Activated T-cell treated with anti-CD3 and anti-CD28 coated beads, Interleukin-2, amount 50 U/mL, for 72 hours (primary cell): ENCODE results near the gene CAMTA1. TPM values are rescaled to one million over a fixed set of nuclear protein-coding genes. Genes with fewer than 3 reads are reported as not detected.

Source experiments
- ATAC-seq, 2 donors: fragments of 150-1000 bp; cut with Tn5 transposase; replicated peaks in 1 of 2; 2 replicates each; pipeline ENCODE4 v1.10.0; 2021; ENCODE audit warnings: moderate library complexity in 2 of 2, mild to moderate bottlenecking in 1 of 2
- DNase-seq, 2 donors: peaks; one replicate each; pipeline ENCODE4 v3.0.0; 2021 to 2022; ENCODE audit warnings: mixed read lengths in 1 of 2
- H3K27ac Mint-ChIP-seq: one replicate; pipeline ENCODE4 v1.8.0; 2022; ENCODE audit warnings: mild to moderate bottlenecking, moderate library complexity, mixed read lengths
- H3K27me3 Mint-ChIP-seq: one replicate; pipeline ENCODE4 v1.8.0; 2022; ENCODE audit warnings: low read depth, mixed read lengths
- H3K36me3 Mint-ChIP-seq, 2 donors: one replicate each; pipeline ENCODE4 v1.8.0; 2022; ENCODE audit warnings: mixed read lengths in 2 of 2, mild to moderate bottlenecking in 1 of 2; ENCODE audit not compliant: insufficient read depth in 2 of 2
- H3K4me1 Mint-ChIP-seq: one replicate; pipeline ENCODE4 v1.8.0; 2022; ENCODE audit warnings: low read depth, mixed read lengths
- H3K4me3 Mint-ChIP-seq, 2 donors: one replicate each; pipeline ENCODE4 v1.8.0; 2022; ENCODE audit warnings: mild to moderate bottlenecking in 2 of 2, mixed read lengths in 2 of 2, moderate library complexity in 2 of 2
- H3K9me3 Mint-ChIP-seq, 2 donors: one replicate each; pipeline ENCODE4 v1.8.0; 2022; ENCODE audit warnings: mixed read lengths in 2 of 2
- total RNA-seq, 2 donors: library from RNA; stranded (reverse); gene quantifications; one replicate each; pipeline ENCODE4 v1.2.3, GENCODE V29; 2022

The CAMTA1 gene
- total RNA-seq, 2 donors from 2014 or later: 47.8 to 63.3 TPM

DNA sequence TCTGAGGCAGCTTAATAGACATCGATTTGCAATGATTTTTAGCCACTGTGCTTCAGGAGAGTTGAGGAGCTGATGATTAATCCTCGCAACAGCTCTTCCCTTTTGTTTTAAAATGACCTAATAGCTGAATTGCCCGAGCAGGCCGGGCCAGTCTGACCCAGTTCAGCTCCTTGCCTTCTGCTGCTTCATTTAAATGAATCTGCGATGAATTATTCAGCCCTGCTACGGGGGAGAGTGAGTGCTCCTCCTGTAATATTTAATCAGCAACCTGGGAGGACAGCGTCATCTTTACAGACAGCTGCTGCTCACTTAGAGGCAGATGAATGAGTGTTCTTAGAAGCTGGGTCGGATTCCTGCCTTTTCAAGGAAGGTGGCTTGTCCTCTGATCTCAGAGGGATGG is 325.1 kb downstream of the CAMTA1 start:
- Mint-ChIP-seq H3K4me1 (no peaks in the 10 kb centered on the region), H3K27me3 (peaks cover 15% of the 10 kb centered on the region), H3K9me3 (no peaks in the 10 kb centered on the region), H3K27ac (no peak overlapping the region), H3K36me3 (no peaks in the 10 kb centered on the region), H3K4me3 (no peak overlapping the region)
- DNase-seq: no peak
- no peak for ATAC-seq

DNA sequence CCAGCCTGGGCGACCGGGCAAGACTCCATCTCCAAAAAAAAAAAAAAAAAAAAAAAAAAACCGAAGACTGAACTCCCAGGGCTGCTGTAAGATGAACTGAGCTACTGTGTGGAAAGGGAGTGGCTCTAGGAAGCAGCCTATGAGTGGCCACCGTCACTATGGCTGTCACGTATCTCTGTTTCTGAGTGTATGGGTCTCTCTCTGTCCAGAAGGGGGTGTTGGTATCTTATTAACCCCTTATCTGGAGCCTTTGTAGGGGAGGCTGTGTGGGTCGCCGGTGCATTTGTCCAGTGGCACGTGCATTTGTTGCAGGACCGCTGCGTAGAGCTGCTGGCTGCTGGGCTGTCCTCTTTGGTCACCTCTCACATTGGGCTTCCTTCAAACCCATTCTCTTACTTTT is 326.6 kb downstream of the CAMTA1 start:
- Mint-ChIP-seq H3K9me3 (peaks cover 0 to 4% of the 10 kb centered on the region in 2 donors), H3K27ac (no peak overlapping the region), H3K4me3 (no peak overlapping the region), H3K4me1 (no peaks in the 10 kb centered on the region), H3K27me3 (peaks cover 15% of the 10 kb centered on the region), H3K36me3 (peaks cover 0 to 3% of the 10 kb centered on the region in 2 donors)
- ATAC-seq (no peak), DNase-seq (no peak)

DNA sequence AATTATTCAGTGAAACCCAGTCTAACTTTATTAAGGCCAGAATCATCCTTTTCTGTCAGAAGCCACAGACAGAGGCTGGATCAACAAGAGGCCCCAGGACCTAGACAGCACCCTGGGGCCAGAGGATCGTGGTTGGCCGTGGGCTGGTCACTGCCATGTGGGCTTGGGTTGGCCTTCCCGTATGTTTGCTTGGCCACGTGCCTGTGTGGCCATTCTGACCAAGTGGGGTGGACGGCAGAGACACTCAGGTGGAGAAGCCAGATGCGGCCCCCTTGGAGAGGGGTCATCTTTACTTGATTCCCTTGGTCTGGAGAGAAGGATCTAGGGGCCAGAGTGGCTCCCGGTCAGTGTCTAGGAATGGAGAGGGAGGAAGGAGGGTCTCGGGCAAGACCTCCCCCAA is 327.9 kb downstream of the CAMTA1 start:
- Mint-ChIP-seq H3K27me3 (peaks cover 8% of the 10 kb centered on the region), H3K4me1 (no peaks in the 10 kb centered on the region), H3K4me3 (no peak overlapping the region), H3K9me3 (peaks cover 0 to 4% of the 10 kb centered on the region in 2 donors), H3K36me3 (peaks cover 0 to 3% of the 10 kb centered on the region in 2 donors), H3K27ac (no peak overlapping the region)
- ATAC-seq: no peak
- no peak for DNase-seq

DNA sequence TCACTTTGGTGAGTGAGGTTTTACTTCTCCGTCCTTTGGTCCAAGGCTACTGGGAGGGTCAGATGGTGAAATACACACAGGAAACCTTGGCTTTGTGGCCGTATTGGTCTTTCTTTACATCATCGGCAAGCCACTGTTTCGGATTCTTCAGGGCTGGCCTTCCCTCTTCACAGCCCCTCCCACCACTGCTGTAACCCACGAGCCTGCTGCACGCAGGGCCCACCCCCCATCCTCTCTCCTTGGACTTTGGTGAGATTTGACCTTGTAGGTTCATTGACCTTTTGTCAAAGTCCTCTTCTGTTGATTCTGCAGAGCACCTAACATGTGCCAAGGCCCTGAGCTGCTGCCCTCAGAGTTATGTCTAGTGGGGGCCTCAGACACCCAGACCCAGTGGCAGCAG is 328.6 kb downstream of the CAMTA1 start:
- no peak for ATAC-seq
- Mint-ChIP-seq H3K4me3 (no peak overlapping the region), H3K9me3 (peaks cover 0 to 4% of the 10 kb centered on the region in 2 donors)

DNA sequence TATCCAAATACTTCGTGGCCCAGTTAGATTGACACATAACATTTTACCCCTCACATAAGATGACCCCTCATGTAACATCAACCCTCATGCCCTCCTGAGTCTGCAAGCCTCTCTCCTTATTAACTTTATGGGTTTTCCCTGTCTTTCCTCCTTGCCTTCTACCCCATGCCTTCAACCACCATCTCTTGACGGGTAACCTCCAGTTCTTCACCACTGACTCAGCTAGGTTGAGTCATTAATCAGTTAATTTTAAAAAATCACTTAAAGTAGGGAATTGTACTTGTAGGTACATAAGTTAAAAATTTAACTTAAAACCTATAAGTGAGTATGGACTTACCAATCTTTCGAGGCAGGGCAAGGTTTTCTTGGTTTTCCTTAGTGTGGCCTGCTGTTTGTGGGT is 330.7 kb downstream of the CAMTA1 start:
- Mint-ChIP-seq H3K4me1 (no peaks in the 10 kb centered on the region), H3K27ac (no peak overlapping the region), H3K27me3 (peaks cover 3% of the 10 kb centered on the region), H3K9me3 (peaks cover 0 to 4% of the 10 kb centered on the region in 2 donors), H3K36me3 (peaks cover 0 to 3% of the 10 kb centered on the region in 2 donors), H3K4me3 (no peak overlapping the region)
- ATAC-seq: no peak
- no peak for DNase-seq

More for the DNA sequence above, 328.6 kb downstream of the CAMTA1 start:
- Mint-ChIP-seq H3K27me3 (peaks cover 4% of the 10 kb centered on the region), H3K4me1 (no peaks in the 10 kb centered on the region), H3K36me3 (peaks cover 0 to 3% of the 10 kb centered on the region in 2 donors), H3K27ac (no peak overlapping the region)
- no peak for DNase-seq

DNA sequence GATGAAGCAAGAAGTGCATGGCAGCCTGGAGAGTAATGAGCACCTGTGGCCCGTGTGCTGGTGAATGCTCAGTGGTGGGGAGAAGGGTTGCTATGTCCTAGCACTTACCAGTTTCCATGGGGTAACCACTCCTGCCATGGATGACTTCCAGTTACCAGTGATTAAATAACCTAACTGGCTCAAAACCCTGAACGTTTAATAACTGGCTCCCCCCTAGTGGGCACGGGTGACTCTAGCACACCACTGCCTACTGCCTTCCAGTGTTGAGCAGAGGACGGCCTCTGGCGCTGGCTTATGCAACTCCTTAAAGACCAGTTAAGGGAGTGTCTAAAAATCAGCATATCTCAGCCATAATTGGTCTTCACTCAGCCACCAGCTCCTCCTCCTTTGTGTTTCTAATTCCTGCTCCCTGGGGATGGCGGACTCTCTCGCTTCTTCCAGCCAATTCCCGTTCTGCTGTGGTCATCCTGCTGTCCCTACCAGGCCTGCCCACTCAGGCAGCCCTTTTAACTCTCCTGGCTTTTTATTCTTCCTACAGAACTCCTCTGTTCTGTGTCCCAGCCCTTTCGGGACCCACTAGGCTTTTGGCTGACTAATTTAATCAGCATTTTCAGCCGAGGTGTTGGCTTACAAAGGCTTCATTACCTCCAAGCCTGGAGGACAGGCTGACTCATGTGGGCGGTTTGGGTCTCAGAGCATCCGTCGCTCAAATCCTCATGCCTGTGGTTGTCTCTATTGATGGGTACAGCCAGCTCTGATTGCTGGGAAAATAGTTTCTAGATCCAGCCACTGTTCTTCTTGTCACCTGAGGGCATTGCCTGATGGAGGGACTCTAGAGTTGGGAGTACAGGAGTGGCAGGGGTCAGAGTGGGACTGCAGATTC is 332.4 kb downstream of the CAMTA1 start:
- Mint-ChIP-seq H3K36me3 (peaks cover 0 to 3% of the 10 kb centered on the region in 2 donors), H3K27me3 (no peaks in the 10 kb centered on the region), H3K9me3 (peaks cover 0 to 4% of the 10 kb centered on the region in 2 donors), H3K4me3 (no peak overlapping the region), H3K27ac (no peak overlapping the region), H3K4me1 (no peaks in the 10 kb centered on the region)
- ATAC-seq (no peak), DNase-seq (no peak)

DNA sequence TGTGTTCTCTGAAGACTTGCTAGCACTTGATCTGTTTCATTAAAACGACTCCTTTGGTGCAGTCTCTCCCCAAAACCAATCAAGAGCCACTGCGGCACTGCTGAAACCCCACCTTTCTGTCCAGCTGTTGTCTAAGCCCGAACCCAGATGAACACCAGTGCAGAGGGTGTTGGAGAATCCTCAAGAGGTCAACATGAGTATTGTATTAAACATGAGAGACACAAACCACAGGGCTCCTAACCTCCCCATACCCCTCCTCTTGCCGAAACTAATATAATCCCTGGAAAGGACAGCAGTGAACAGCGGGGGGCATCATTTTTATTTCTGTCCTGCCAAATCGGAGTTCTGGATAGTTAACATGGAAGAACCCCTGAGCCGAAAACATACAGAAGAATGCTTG is 333.9 kb downstream of the CAMTA1 start:
- DNase-seq (no peak), ATAC-seq (no peak)
- peaks cover 4% of the 10 kb centered on the region for H3K27me3 Mint-ChIP-seq
- no peak overlapping the region for H3K27ac Mint-ChIP-seq
- H3K4me1 Mint-ChIP-seq: no peaks in the 10 kb centered on the region
- H3K4me3 Mint-ChIP-seq: no peak overlapping the region
- H3K36me3 Mint-ChIP-seq: peaks cover 0 to 3% of the 10 kb centered on the region in 2 donors
- peaks cover 0 to 4% of the 10 kb centered on the region in 2 donors for H3K9me3 Mint-ChIP-seq

DNA sequence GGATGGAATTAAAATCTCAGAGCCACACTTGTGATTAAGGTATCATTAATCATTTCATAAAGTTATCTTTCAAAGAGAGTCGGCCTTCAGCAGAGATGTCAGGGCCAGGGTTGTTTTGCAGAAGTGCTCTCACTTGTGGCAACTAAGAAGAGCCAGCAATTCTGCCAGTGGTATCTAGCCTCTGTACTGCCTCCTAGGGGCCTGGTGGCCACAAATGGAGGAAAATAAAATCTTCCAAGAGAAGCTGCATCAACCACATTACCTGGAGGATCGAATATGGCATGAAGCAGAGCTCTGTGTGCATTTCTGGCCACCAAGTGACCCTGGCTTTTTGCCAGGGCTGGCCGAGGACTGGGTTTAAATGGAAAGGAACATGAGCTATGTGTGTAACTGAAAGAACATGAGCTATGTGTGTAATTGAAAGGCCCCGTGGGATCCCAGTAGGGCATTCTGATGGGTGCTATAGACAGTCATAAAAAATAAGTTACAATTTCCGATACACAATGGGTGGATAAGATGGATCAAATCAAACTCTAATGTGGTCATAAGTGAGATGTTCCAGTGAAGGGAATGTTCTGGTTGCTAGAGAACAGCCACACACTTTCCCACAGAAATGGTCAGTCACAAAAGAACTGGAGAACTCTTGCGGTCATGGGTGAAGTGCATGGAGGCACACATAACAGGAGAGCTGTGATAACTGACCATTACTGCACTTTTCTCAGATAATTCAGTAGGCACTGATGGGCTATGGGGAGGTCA is 335.8 kb downstream of the CAMTA1 start:
- no peak for DNase-seq
- H3K27me3 Mint-ChIP-seq: peaks cover 4% of the 10 kb centered on the region
- ATAC-seq: no peak
- peaks cover 0 to under 1% of the 10 kb centered on the region in 2 donors for H3K9me3 Mint-ChIP-seq
- no peak overlapping the region for H3K27ac Mint-ChIP-seq
- H3K4me3 Mint-ChIP-seq: no peak overlapping the region
- no peaks in the 10 kb centered on the region for H3K4me1 Mint-ChIP-seq
- no peaks in the 10 kb centered on the region for H3K36me3 Mint-ChIP-seq

DNA sequence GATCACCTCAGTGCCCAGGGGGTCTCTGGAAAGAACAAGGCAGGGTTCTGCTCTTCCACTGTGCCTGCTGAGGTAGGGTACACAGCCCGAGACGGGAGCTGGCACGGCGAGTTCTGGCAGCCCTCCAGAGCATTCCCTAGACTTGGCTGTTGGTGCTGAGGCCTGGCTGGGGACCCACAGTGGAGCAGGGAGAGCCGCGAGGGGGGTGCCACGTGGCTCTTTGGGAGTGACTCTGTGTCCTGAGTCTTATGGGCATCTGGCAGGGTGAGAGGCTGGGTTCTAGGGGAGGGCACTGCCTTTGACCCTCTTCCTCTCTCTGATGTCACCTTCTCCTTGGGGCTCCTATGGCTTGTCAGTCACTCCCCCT is 336.4 kb downstream of the CAMTA1 start:
- no peak for ATAC-seq
- no peaks in the 10 kb centered on the region for H3K36me3 Mint-ChIP-seq
- no peaks in the 10 kb centered on the region for H3K4me1 Mint-ChIP-seq
- no peak for DNase-seq
- peaks cover 4% of the 10 kb centered on the region for H3K27me3 Mint-ChIP-seq
- no peak overlapping the region for H3K4me3 Mint-ChIP-seq
- no peaks in the 10 kb centered on the region for H3K9me3 Mint-ChIP-seq
- no peak overlapping the region for H3K27ac Mint-ChIP-seq

DNA sequence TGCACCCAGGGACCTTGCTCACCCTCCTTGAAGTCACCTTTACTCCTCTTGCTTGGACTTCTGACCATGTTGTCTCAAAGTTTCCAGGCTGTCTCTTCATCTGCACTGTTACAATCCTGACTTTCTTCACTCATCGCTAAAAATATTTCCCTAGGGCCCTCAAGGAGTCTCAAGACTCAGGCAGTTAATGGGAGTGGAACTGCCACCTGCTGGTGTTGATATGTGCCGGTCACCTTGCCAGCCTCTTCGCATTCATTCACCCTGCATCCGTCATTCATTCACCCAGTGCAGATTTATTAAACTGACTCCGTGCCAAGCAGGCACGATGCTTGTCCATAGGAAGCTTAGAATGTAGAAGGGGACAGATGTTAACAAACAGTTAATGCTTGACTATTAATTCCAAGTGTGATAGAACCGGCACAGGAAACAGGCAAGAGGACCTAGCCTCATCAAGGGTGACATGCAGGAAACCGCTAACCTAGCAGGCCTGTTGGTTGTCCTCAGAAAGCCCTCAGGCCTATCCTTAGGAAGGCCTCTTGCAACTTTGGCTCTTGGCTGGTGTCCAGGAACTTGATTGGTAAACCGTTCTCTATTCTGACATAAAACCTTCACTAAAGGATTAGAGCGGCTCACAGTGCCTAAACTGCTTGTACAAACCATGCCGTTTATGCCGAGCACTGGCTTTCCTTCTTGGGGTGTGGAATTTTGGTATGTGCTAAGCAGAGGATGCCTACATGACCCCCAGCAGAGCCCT is 342.2 kb downstream of the CAMTA1 start:
- peaks cover 0 to 2% of the 10 kb centered on the region in 2 donors for H3K9me3 Mint-ChIP-seq
- H3K27ac Mint-ChIP-seq: no peak overlapping the region
- no peaks in the 10 kb centered on the region for H3K4me1 Mint-ChIP-seq
- H3K27me3 Mint-ChIP-seq: peaks cover 4% of the 10 kb centered on the region
- no peaks in the 10 kb centered on the region for H3K36me3 Mint-ChIP-seq
- ATAC-seq (no peak), DNase-seq (no peak)
- H3K4me3 Mint-ChIP-seq: no peak overlapping the region

DNA sequence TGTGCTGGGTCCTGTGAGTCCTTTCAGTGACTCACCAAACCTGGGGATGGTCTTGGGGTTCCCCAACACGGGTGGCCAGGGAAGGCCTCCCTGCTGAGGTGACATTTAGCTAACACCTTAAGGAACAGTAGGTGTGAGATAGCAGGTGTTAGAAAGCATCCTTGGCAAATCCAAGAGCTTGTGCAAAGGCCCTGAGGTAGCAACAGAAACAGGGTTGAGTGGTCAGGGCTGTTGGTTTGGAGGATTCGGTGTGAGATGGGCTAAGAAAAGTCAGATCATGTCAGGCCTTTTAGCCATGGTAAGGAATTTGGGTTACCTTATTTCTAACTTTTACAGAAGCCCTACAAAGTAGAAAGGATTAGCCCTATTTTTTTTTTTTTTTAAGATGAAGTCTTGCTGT is 343.0 kb downstream of the CAMTA1 start:
- ATAC-seq (no peak), DNase-seq (no peak)
- H3K36me3 Mint-ChIP-seq: no peaks in the 10 kb centered on the region
- peaks cover 0 to 2% of the 10 kb centered on the region in 2 donors for H3K9me3 Mint-ChIP-seq
- no peaks in the 10 kb centered on the region for H3K4me1 Mint-ChIP-seq
- H3K4me3 Mint-ChIP-seq: no peak overlapping the region
- H3K27me3 Mint-ChIP-seq: peaks cover 2% of the 10 kb centered on the region
- H3K27ac Mint-ChIP-seq: no peak overlapping the region

DNA sequence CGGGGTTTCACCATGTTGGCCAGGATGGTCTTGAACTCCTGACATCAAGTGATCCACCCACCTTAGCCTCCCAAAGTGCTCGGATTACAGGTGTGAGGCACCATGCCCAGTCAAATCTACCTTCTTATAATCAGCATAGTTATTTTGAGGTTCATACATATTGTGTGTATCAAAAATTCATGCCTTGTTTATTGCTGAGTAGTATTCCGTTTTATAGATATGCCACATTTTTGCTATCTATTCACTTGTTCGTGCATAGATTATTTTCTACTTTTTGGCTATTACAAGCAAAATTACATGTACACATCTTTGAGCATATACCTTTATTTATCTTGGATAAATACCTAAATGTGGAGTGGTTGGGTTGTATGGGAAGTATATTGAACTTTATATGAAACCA is 344.9 kb downstream of the CAMTA1 start:
- Mint-ChIP-seq H3K36me3 (no peaks in the 10 kb centered on the region), H3K27ac (no peak overlapping the region), H3K4me1 (no peaks in the 10 kb centered on the region), H3K9me3 (peaks cover 0 to 2% of the 10 kb centered on the region in 2 donors), H3K4me3 (no peak overlapping the region), H3K27me3 (peaks cover 8% of the 10 kb centered on the region)
- DNase-seq (no peak), ATAC-seq (no peak)

DNA sequence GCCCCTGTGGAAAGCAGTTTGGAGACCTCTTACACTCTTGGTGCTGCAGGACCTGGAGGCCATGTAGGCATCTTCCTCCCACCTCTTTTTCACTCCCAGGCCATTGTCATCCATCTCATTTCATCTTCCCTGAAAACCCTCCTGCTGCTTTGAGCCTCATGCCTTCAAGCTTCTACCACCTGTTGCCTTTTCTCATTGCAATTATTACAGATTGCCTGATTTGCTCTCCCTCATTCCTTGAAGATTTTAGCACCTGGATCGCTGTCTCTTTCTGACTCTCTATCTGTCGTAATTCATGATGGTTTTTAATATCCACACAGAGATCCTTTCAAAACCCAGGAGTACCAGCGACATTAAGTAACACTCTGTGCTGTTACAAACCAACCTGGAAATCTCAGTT is 350.2 kb downstream of the CAMTA1 start:
- Mint-ChIP-seq H3K4me1 (no peaks in the 10 kb centered on the region), H3K27me3 (peaks cover 23% of the 10 kb centered on the region), H3K9me3 (no peaks in the 10 kb centered on the region), H3K36me3 (no peaks in the 10 kb centered on the region), H3K27ac (no peak overlapping the region), H3K4me3 (no peak overlapping the region)
- DNase-seq: no peak
- no peak for ATAC-seq
